Ovary (tissue), 1 donor: ENCODE data around the gene CCR5AS.

ENCODE experiments used
- EP300 ChIP-seq: sonication (generic); formaldehyde crosslinking; IDR thresholded peaks from one replicate; pipeline ENCODE4 v1.6.1; 2017; ENCODE audit warnings: antibody characterized with exemption
- POLR2A ChIP-seq: fragments of 450-650 bp; IDR thresholded peaks from one replicate; pipeline ENCODE4 v1.6.1; 2017; ENCODE audit warnings: antibody characterized with exemption, mild to moderate bottlenecking, moderate library complexity

- TF ChIP-seq POLR2A: no peak
- no peak for TF ChIP-seq EP300
Measured at GRCh38 chr3:46408853-46409252, 2.0 kb upstream of the CCR5AS start.
